Skin of body (tissue), 2 donors: ENCODE measurements around the gene GALM. TPM values are rescaled to one million over a fixed set of nuclear protein-coding genes. Genes with fewer than 3 reads are reported as not detected.
A peak's percentile ranks its signal among the peaks of the same experiment; 100 is the strongest.
"Not testable (repeated sequence)": the region's sequence is repeated elsewhere in the genome, so short reads cannot be mapped to it uniquely, and the experiment has no call there.

Experiments
- DNase-seq: peaks from one replicate; lab custom pipeline; 2025; lab: John Stamatoyannopoulos, UW
- total RNA-seq: library from RNA; depleted of rRNA; stranded (reverse); fragments of >200 nt; gene quantifications from one replicate; pipeline ENCODE4 v1.2.3, GENCODE V29; 2014

GALM gene
- total RNA-seq, 1 donor from 2014 or later, result 7.1 TPM

- no peak for DNase-seq
These were observed 72.0 kb downstream of the GALM start for GRCh38 chr2:38737925-38738324.

GRCh38 chr2:38739524-38739923 lies 73.6 kb downstream of the GALM start:
- no peak for DNase-seq

GRCh38 chr2:38740851-38741731 lies 75.2 kb downstream of the GALM start:
- DNase-seq, result no peak

- DNase-seq, result no peak
These were observed 77.1 kb downstream of the GALM start for GRCh38 chr2:38742797-38743559.

GRCh38 chr2:38743672-38744398 lies 77.9 kb downstream of the GALM start:
- no peak for DNase-seq

GRCh38 chr2:38744399-38744780 lies 78.5 kb downstream of the GALM start:
- no peak for DNase-seq

- no peak for DNase-seq
These were observed 79.4 kb downstream of the GALM start for GRCh38 chr2:38745267-38745666.

GRCh38 chr2:38747007-38747424 lies 81.1 kb downstream of the GALM start:
- DNase-seq, result no peak

GRCh38 chr2:38747819-38748218 lies 81.9 kb downstream of the GALM start:
- no peak for DNase-seq

GRCh38 chr2:38748391-38748790 lies 82.5 kb downstream of the GALM start:
- DNase-seq, result no peak

- DNase-seq, result no peak
These were observed 83.3 kb downstream of the GALM start for GRCh38 chr2:38748943-38749804.

GRCh38 chr2:38750011-38750890 lies 84.3 kb downstream of the GALM start:
- peak; percentile 63 for DNase-seq

GRCh38 chr2:38750891-38751595 lies 85.1 kb downstream of the GALM start, which contains the start of gene SRSF7:
Gene SRSF7, minus strand, starts transcription at chr2:38751361. Its CDS starts 105 bp downstream, at chr2:38751256.
- peak; percentile 100 for DNase-seq

GRCh38 chr2:38751596-38752410 lies 85.9 kb downstream of the GALM start:
- DNase-seq, result no peak

- DNase-seq, result no peak
These were observed 88.1 kb downstream of the GALM start for GRCh38 chr2:38754049-38754448.

- no peak for DNase-seq
These were observed 88.6 kb downstream of the GALM start for GRCh38 chr2:38754506-38754905.

GRCh38 chr2:38755891-38756290 lies 90.0 kb downstream of the GALM start:
- not testable (repeated sequence) for DNase-seq

GRCh38 chr2:38763228-38763627 lies 97.3 kb downstream of the GALM start:
- no peak for DNase-seq
